GM23248 (cell line): ENCODE data around the gene PKNOX2. TPM values are rescaled to one million over a fixed set of nuclear protein-coding genes. Genes with fewer than 3 reads are reported as not detected.

Experiments used
- DNase-seq: peaks from one replicate; pipeline ENCODE4 v3.0.0-alpha.2; 2015
- H2AFZ ChIP-seq: fragments of 200-600 bp; sonication (generic); 2 replicates; pipeline ENCODE4 v1.6.1; 2016; ENCODE audit warnings: antibody characterized with exemption
- H3F3A ChIP-seq: fragments of 200-600 bp; sonication (generic); 2 replicates; pipeline ENCODE4 v1.6.1; 2016; ENCODE audit warnings: mild to moderate bottlenecking, antibody characterized with exemption, mixed run types; ENCODE audit not compliant: insufficient read depth
- H3K27ac ChIP-seq: fragments of 200-600 bp; sonication (generic); 2 replicates; pipeline ENCODE4 v1.5.1; 2016; ENCODE audit warnings: mild to moderate bottlenecking
- H3K27me3 ChIP-seq: fragments of 200-600 bp; sonication (generic); replicated peaks from 2 replicates; pipeline ENCODE4 v1.6.1; 2016; ENCODE audit warnings: mild to moderate bottlenecking; ENCODE audit not compliant: insufficient read depth
- H3K36me3 ChIP-seq: fragments of 200-600 bp; sonication (generic); 2 replicates; pipeline ENCODE4 v1.6.1; 2016; ENCODE audit warnings: low read depth, mild to moderate bottlenecking
- H3K4me1 ChIP-seq: fragments of 200-600 bp; sonication (generic); 2 replicates; pipeline ENCODE4 v1.6.1; 2016; ENCODE audit warnings: mild to moderate bottlenecking; ENCODE audit not compliant: insufficient read depth
- H3K4me2 ChIP-seq: fragments of 200-600 bp; sonication (generic); one replicate; pipeline ENCODE4 v1.6.1; 2016; ENCODE audit warnings: mild to moderate bottlenecking; ENCODE audit not compliant: unreplicated experiment
- H3K4me3 ChIP-seq: fragments of 200-600 bp; sonication (generic); 2 replicates; pipeline ENCODE4 v1.5.1; 2016; ENCODE audit warnings: mild to moderate bottlenecking
- H3K79me2 ChIP-seq: fragments of 200-600 bp; sonication (generic); 2 replicates; pipeline ENCODE4 v1.6.1; 2016; ENCODE audit warnings: mild to moderate bottlenecking; ENCODE audit not compliant: insufficient read depth
- H3K9ac ChIP-seq: fragments of 200-600 bp; sonication (generic); 2 replicates; pipeline ENCODE4 v1.6.1; 2016; ENCODE audit warnings: mild to moderate bottlenecking
- H3K9me2 ChIP-seq: fragments of 200-600 bp; sonication (generic); 2 replicates; pipeline ENCODE4 v1.6.1; 2016; ENCODE audit warnings: mixed run types, mild to moderate bottlenecking, moderate library complexity; ENCODE audit not compliant: insufficient read depth
- H3K9me3 ChIP-seq: fragments of 200-600 bp; sonication (generic); one replicate; pipeline ENCODE4 v1.6.1; 2017; ENCODE audit warnings: low read depth
- H4K20me1 ChIP-seq: fragments of 200-600 bp; sonication (generic); 2 replicates; pipeline ENCODE4 v1.6.0; 2016; ENCODE audit not compliant: insufficient read depth
- EZH2 ChIP-seq: fragments of 200-600 bp; sonication (generic); IDR thresholded peaks from 2 replicates; pipeline ENCODE4 v1.6.1; 2018; ENCODE audit warnings: antibody characterized with exemption, mild to moderate bottlenecking; ENCODE audit not compliant: insufficient read depth, poor library complexity, severe bottlenecking
- EZH2phosphoT487 ChIP-seq: fragments of 200-600 bp; sonication (generic); IDR thresholded peaks from 2 replicates; pipeline ENCODE4 v1.6.1; 2018; ENCODE audit warnings: antibody characterized with exemption, moderate library complexity, mild to moderate bottlenecking, low read depth; ENCODE audit not compliant: insufficient read depth
- WGBS, 2 experiments: methylation state at CpG; one replicate each; pipeline ENCODE4 v1.1.6; 2015 to 2017; ENCODE audit warnings: low lambda C conversion rate in 2 of 2, low coverage in 1 of 2; ENCODE audit errors: missing lambda C conversion rate in 2 of 2; 5-methylcytosine and 5-hydroxymethylcytosine counted together
- in situ Hi-C: fragments of 300-500 bp; cut with MboI; formaldehyde crosslinking; loops from 2 replicates; pipeline ENCODE4 v1.15.0; 2020
- polyA plus RNA-seq: library from polyadenylated mRNA; unstranded; fragments of >200 nt; fragmentation: Nextera tagmentation; extraction: Ambion mirVana; gene quantifications from 2 replicates; pipeline ENCODE4 v1.2.1, GENCODE V29; 2016
- total RNA-seq: library from RNA; depleted of rRNA; stranded (reverse); fragments of >200 nt; shearing (Covaris generic); gene quantifications from 2 replicates; pipeline ENCODE4 v1.2.3, GENCODE V29; 2014

PKNOX2 gene
- total and polyA plus RNA-seq, 2 experiments from 2014 or later = 0.21 to 0.76 TPM

DNA sequence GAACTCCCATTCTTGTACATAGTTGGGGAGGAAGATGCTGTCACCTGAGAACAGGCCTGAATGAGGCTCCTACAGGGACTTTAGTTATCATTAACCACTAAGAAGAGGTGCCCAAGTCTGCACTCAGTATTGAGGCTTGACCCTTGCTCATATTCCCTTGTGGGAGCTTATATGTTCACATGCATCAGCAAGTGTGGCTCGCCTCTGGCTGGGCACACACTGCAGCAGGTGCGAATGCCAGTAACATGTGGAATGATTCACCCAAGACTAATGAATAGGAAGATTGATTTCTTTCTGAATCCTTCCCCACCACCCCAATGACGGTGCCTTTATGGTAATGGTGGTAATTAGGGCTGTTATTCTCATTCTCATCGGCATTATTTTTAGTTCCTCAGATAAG lies 204.2 kb downstream of the PKNOX2 start:
- H3K27ac ChIP-seq = no peak overlapping the region
- no peaks in the 10 kb centered on the region for H3K9me2 ChIP-seq
- H3K36me3 ChIP-seq = no peaks in the 10 kb centered on the region
- H2AFZ ChIP-seq = no peak overlapping the region
- no peak for TF ChIP-seq EZH2phosphoT487
- no peak for TF ChIP-seq EZH2
- H3K27me3 ChIP-seq = no peaks in the 10 kb centered on the region; the same call in 1 of the 2 replicates
- H3K4me3 ChIP-seq = no peak overlapping the region
- no peaks in the 10 kb centered on the region for H3K9me3 ChIP-seq
- in situ Hi-C loops = no loop called here
- H3F3A ChIP-seq = no peaks in the 10 kb centered on the region
- DNase-seq = no peak
- H3K4me2 ChIP-seq = no peak overlapping the region
- H3K79me2 ChIP-seq = no peaks in the 10 kb centered on the region
- H4K20me1 ChIP-seq = no peaks in the 10 kb centered on the region
- no peak overlapping the region for H3K9ac ChIP-seq
- peaks cover 7% of the 10 kb centered on the region for H3K4me1 ChIP-seq
- WGBS, 2 experiments = 91 to 93% methylated on average over 4 of the region's 4 CpGs

- no peak overlapping the region for H3K4me3 ChIP-seq
- in situ Hi-C loops = no loop called here
- H3K36me3 ChIP-seq = no peaks in the 10 kb centered on the region
- no peaks in the 10 kb centered on the region; the same call in 1 of the 2 replicates for H3K27me3 ChIP-seq
- 75 to 78% methylated on average over 6 of the region's 6 CpGs for WGBS, 2 experiments
- H3K9ac ChIP-seq = no peak overlapping the region
- no peaks in the 10 kb centered on the region for H4K20me1 ChIP-seq
- no peak for DNase-seq
- H3K9me2 ChIP-seq = no peaks in the 10 kb centered on the region
- H3K9me3 ChIP-seq = no peaks in the 10 kb centered on the region
- H3K27ac ChIP-seq = no peak overlapping the region
- H3K79me2 ChIP-seq = no peaks in the 10 kb centered on the region
- H3K4me1 ChIP-seq = no peaks in the 10 kb centered on the region
- no peaks in the 10 kb centered on the region for H3F3A ChIP-seq
- H2AFZ ChIP-seq = no peak overlapping the region
- no peak overlapping the region for H3K4me2 ChIP-seq
- TF ChIP-seq EZH2 (no peak), EZH2phosphoT487 (no peak)
Measured at GRCh38 chr11:125369808-125370207, 205.3 kb downstream of the PKNOX2 start.

DNA sequence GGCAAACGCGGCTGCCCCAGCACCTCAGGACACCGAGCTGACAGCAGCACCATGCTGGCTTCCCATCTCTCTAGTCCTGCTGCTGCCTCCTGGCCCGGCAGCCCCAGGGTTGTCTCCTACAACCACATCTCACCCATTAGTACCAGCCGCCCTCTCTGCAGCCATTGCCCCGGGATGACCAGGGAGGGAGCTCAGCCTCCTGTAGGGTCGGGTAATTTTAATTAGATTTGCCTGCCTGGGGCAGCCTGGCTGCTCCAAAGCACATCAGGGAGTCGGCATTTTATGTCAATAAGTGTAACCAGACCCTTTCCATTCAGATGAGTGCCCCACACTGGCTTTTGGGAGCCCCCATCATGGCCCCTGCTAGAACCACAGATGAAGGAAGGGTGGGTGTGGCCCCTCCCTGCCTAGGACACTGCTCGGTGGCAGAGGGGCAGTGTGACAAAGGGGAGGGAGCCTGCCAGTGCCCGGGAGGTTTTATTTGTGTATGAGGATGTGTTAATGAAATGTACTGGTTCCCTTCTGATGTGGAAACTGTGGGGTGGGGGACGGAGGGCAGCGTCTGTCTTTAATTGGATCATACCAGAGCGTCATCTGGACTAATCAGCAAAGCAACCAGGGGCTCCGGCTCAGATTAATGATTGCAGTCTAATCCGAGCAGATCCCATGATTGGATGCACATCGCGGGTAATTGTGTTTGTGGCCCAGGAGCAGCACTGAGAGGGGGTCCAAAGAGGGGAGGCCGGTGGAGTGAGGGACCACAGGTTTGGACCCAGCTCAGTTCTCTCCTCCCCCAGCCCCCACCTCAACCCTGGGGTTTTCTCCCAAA lies 206.2 kb downstream of the PKNOX2 start:
- no peak for DNase-seq
- Histone ChIP-seq H3K4me3 (no peak overlapping the region), H3K27me3 (peaks cover 6% of the 10 kb centered on the region)

DNA sequence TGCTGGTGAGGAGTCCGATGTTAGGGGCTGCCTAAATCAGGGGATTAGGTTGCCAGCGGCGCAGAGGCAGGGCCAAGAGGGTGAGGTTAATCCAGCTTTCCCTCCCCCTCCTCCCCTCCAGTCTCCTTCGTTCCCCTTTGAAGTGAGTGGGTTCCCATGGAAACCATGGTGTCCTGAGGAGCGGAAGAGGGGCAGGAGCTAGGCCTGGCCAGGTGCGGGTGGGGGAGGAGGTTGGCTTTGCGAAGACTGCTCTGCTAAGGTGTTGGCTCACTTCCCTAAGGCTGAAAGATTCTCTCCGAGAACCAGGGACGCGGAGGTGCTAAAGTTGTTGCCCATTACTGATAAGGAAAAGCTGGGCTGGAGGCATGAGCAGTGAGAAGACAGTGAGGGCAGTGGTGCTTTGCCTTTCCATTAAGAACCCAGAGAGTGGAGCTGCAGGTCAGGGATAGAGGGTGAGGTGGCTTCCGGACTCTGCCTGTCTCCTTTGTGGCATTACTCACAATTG lies 206.9 kb downstream of the PKNOX2 start:
- no peak overlapping the region for H3K9ac ChIP-seq
- in situ Hi-C loops = no loop called here
- TF ChIP-seq EZH2phosphoT487 (no peak), EZH2 (no peak)
- peaks cover 7% of the 10 kb centered on the region for H3K27me3 ChIP-seq
- no peaks in the 10 kb centered on the region for H3K9me2 ChIP-seq
- no peaks in the 10 kb centered on the region for H3K36me3 ChIP-seq
- no peak overlapping the region for H3K4me3 ChIP-seq
- WGBS, 2 experiments = 74 to 75% methylated on average over 11 of the region's 11 CpGs
- no peaks in the 10 kb centered on the region for H3K79me2 ChIP-seq
- no peaks in the 10 kb centered on the region for H3F3A ChIP-seq
- H2AFZ ChIP-seq = no peak overlapping the region
- H4K20me1 ChIP-seq = no peaks in the 10 kb centered on the region
- DNase-seq = no peak
- H3K4me1 ChIP-seq = peaks cover 7% of the 10 kb centered on the region
- H3K27ac ChIP-seq = no peak overlapping the region
- no peak overlapping the region for H3K4me2 ChIP-seq
- no peaks in the 10 kb centered on the region for H3K9me3 ChIP-seq

More for the DNA sequence above, 206.2 kb downstream of the PKNOX2 start:
- Histone ChIP-seq H3K36me3 (no peaks in the 10 kb centered on the region), H4K20me1 (no peaks in the 10 kb centered on the region), H3F3A (no peaks in the 10 kb centered on the region), H3K27ac (no peak overlapping the region), H3K9ac (no peak overlapping the region), H3K9me3 (no peaks in the 10 kb centered on the region), H3K9me2 (no peaks in the 10 kb centered on the region), H3K4me2 (no peak overlapping the region), H3K79me2 (no peaks in the 10 kb centered on the region), H2AFZ (no peak overlapping the region), H3K4me1 (no peaks in the 10 kb centered on the region)
- WGBS, 2 experiments = 58 to 60% methylated on average over 18 of the region's 18 CpGs
- in situ Hi-C loops = no loop called here
- TF ChIP-seq EZH2 = no peak
- no peak for TF ChIP-seq EZH2phosphoT487
